GM21786 (cell line): ENCODE measurements around the gene SLC25A13.

Experiments used
- ATAC-seq: cut with Tn5 transposase; IDR thresholded peaks from one replicate; pipeline ENCODE4 v1.9.1; 2021; ENCODE audit not compliant: unreplicated experiment

SLC25A13 gene

GRCh38 chr7:96212474-96212873, 109.4 kb downstream of the SLC25A13 start:
- no peak for ATAC-seq

GRCh38 chr7:96211954-96212353, 109.9 kb downstream of the SLC25A13 start:
- no peak for ATAC-seq

DNA sequence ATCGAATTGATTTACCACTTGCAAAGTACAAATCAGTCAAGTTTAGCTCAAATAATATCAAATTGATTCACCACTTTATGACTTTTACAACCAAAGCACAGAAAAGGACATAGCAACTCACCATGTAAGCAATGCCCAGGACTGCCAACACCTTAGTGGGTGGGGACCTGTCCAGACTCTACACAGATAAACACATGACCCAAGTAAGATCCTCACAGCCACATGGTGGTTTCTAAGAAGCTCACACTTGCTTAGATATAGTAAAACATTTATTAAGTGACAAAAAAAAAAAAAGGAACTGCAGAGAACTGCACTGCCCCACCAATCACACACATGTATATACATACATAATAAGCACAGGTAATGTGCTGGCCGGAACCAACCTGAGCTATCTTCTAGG, 116.2 kb downstream of the SLC25A13 start:
- no peak for ATAC-seq

DNA sequence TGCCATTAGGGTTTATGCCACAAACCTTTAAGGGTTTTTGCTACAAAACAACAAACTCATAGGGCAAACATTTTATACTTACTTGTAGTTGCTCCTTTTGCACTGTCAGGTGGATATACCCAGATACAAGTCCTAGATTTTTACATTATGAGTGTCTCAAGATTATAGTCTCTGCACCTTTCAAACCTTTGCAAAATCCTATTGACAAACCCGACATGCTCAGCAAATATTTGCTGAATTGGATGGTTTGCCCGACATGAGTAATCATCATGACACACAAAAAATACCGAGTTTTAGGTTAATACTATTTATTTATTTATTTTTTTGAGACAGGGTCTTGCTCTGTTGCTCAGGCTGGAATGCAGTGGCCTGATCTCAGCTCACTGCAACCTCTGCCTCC, 117.3 kb downstream of the SLC25A13 start:
- no peak for ATAC-seq

DNA sequence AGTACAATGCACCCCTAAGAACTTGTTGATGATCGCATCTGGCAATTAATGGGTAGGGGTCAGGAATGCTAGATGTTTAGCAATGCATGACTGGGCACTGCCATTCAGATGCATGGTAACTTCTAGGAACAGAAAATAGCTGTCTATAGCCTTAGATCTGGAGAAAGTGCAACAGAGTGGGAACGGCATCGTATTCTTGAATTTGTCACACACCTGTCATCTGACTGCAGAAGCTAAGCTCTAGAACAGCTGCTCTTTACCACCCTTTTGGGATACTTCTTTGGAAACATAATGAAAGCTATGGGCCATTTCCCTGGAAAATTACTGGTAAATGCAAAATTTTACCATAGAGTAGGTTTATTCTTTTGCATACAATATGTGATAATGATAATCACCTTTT, 118.1 kb downstream of the SLC25A13 start:
- ATAC-seq: no peak

DNA sequence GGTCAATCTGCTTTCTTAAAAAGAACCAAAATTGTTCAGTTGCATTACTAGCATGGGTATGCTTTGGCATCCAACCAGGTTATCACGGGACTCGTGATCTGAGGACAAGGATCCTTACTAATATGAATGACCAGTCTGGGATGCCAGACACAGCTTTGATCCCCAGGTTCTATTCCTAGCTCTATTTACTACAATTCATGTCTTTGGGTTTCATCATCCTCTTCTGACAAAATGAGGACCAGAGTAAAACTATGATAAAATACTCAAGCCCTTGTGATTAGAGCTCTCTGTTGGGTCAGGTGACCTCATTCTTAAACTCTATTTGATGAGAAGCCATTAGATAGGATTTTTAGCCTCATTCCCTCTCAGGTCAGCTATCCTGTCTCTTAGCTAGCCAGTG, 119.8 kb downstream of the SLC25A13 start:
- no peak for ATAC-seq

DNA sequence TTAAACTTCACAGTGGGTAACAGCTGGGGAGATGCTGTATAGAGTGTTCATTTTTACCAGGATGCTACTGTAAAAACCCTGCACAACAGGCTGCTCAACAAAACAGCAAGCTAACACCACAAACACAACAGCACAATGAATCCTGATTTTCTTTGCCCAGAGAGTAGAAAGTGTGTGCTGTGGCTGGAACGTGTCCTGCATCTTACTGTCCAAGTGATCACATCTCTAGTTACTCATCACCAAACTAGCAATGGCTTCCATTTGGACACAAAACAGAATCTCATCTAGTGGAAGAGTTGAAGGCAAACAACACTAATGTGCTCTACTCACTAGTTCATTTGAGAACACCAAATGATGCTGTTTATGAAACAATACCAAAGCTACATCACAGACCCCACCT, 121.2 kb downstream of the SLC25A13 start:
- ATAC-seq: no peak

DNA sequence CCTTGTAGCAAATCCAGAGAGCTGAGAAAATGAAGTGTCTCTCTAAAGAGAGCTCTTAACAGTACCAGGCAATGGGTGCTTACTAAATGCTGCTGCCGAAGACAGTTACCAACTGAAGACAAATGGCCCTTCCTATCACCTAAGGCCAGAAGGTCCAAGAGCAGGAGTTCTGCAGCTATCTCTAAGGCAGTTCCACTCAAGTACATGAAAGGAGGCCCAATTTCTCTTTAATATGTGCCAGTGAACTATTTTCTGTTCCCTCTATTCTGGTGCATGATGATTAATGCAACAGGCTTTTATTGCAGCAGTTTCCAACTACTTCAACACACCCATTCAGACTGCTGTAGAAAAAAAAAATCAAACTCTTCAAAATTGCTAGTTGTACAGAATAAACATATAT, 122.5 kb downstream of the SLC25A13 start:
- no peak for ATAC-seq

GRCh38 chr7:96198047-96198636, 123.8 kb downstream of the SLC25A13 start:
- ATAC-seq: no peak

GRCh38 chr7:96196676-96197075, 125.2 kb downstream of the SLC25A13 start:
- no peak for ATAC-seq

GRCh38 chr7:96189129-96189820, 132.6 kb downstream of the SLC25A13 start:
- no peak for ATAC-seq

DNA sequence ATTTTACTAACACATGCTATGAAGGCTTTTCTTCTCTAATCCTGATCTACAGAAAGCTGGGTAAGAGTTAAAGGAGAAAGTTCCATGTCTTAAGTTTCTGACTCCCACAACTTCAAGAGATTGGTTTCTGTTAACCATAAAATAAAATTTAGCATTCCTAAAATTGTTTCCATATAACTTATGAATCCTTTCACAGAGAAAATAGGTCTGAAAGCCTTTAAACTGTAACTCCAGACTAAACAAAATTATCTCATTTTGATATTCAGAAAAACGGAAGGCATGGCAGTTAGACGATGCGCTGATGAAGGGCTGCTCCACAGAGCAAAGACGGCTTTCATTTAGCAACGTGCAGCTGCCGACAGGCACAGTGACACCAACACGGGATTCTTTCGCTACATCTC, 133.3 kb downstream of the SLC25A13 start:
- no peak for ATAC-seq

DNA sequence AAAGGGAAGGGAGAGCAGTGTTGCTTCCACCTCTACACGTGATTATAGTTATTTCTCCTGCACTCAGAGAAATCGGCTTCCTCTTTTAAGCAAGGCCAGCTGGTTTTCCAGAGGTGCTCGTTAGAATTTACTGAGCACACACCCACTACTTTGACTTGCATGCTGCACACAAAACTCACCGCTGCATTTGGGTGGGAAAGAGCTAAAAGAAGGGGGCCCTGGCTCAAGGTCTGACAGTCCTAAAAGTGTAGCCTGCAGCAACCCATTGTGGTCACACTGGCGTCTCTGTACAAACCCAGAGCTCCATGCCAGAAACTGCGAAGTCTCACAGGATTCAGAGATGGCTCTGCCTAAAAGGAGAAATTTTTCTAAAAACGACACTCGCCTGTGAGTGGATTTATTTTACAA, 133.7 kb downstream of the SLC25A13 start:
- ATAC-seq: no peak

DNA sequence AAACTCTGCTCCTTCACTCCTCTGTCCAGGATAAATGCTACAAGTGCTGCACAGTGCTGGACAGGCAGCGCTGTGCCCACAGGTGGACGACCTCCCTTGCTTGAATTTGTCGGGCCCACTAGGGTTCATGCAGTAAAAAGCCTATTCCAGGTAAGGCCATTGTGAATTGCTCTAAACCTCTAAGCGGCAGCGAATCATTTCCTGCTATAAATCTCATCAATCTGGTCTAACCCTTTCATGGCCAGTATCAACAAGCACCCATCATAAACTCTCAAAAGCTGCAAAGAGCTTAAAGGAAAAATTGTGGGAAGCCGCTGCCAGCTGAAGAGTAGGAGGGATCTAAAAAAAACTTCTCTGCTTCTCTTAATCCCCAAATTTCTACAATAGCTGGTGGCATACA, 134.2 kb downstream of the SLC25A13 start:
- no peak for ATAC-seq

DNA sequence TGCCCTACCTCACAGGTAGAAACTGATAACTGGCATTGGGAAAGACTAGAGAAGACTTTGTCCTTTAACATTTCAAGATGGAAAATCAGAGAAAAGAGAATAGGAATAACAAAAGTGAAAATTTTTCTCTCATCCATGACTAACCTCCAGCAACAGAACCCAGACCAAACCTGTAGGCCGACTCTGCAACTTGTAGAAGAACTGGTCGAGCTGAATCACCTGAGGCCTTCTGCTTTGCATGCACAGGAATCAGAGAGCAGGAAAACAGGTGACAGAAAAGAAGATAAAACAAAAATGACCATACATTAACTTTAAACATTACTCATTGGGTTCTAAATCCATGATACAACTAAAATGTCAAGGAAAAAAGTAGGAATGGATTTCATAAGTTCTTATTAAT, 137.1 kb downstream of the SLC25A13 start:
- no peak for ATAC-seq

- ATAC-seq: no peak
These were observed 138.7 kb downstream of the SLC25A13 start for GRCh38 chr7:96183163-96183670.

- no peak for ATAC-seq
These were observed 139.3 kb downstream of the SLC25A13 start for GRCh38 chr7:96182424-96183158.

- ATAC-seq: no peak
These were observed 140.7 kb downstream of the SLC25A13 start for GRCh38 chr7:96181174-96181573.

DNA sequence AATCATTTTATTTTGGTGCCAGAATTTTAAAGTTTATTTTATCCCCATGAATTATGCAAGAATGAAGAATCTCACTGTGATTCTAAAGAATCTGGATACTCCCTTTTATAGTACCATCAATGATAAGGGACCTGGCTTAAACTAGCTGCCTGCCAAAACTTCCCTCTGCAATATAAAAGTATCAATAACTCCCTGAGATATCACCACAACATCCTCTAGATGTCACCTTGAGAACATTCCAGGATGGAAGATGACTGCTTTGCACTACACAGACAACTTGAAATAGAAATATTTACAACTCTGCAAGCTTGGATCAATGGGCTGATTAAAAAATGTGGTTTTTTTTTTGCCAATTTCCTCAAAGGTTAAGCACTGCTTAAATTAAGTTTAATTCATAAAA, 142.1 kb downstream of the SLC25A13 start:
- no peak for ATAC-seq

GRCh38 chr7:96179341-96179740, 142.6 kb downstream of the SLC25A13 start:
- ATAC-seq: no peak

- ATAC-seq: no peak
These were observed 143.3 kb downstream of the SLC25A13 start for GRCh38 chr7:96178581-96178980.

DNA sequence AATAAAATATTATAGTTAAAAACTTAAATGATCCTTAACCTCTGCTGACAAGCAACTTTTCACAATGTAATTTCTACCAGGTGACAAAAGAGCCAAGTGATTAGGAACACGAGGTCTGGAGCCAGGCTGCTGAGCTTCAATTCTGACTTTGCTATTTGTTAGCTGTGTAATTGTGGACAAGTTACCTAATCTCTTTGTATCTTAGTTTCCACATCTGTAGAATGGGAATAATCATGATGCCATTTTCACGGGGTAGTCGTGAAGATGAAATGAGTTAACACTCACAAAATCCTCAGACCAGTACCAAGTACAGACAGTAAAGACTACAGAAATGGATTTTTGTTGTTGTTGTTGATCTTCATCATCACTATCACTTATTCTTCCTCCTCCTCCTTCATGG, 144.5 kb downstream of the SLC25A13 start:
- ATAC-seq: no peak
